OCI-LY1 (cell line): Measurements from ENCODE around the gene ADAMTS14.
"Not testable (repeated sequence)": the region's sequence is repeated elsewhere in the genome, so short reads cannot be mapped to it uniquely, and the experiment has no call there.

Source experiments
- CTCF ChIP-seq: fragments of 200-600 bp; sonication (generic), shearing (Covaris generic); IDR thresholded peaks from 2 replicates; pipeline ENCODE4 v1.5.1; 2017; ENCODE audit warnings: mild to moderate bottlenecking, antibody characterized with exemption, low read length, moderate library complexity, mixed read lengths
- EZH2 ChIP-seq: fragments of 200-600 bp; sonication (generic), shearing (Covaris generic); IDR thresholded peaks from 2 replicates; pipeline ENCODE4 v1.8.0; 2017; ENCODE audit warnings: borderline replicate concordance, mixed run types, mild to moderate bottlenecking, antibody characterized with exemption, low read length, moderate library complexity, mixed read lengths

- not testable (repeated sequence) for TF ChIP-seq CTCF, EZH2
These were observed 98.2 kb downstream of the ADAMTS14 start for GRCh38 chr10:70770516-70770915.
